HG03280 (cell line): Measurements from ENCODE around the gene MZT2A.
"Not testable (repeated sequence)": the region's sequence is repeated elsewhere in the genome, so short reads cannot be mapped to it uniquely, and the experiment has no call there.

Experiments used
- ATAC-seq: cut with Tn5 transposase; IDR thresholded peaks from one replicate; pipeline ENCODE4 v1.9.1; 2021; ENCODE audit warnings: mild to moderate bottlenecking, moderate library complexity; ENCODE audit not compliant: unreplicated experiment

MZT2A gene

GRCh38 chr2:131471624-131472023 is 20.6 kb downstream of the MZT2A start:
- not testable (repeated sequence) for ATAC-seq

GRCh38 chr2:131470944-131471343 is 21.3 kb downstream of the MZT2A start:
- ATAC-seq: not testable (repeated sequence)

- not testable (repeated sequence) for ATAC-seq
Measured at GRCh38 chr2:131467722-131468121, 24.5 kb downstream of the MZT2A start.

- ATAC-seq: not testable (repeated sequence)
Measured at GRCh38 chr2:131454914-131455313, 37.3 kb downstream of the MZT2A start.

- ATAC-seq: peak; percentile 91
Measured at GRCh38 chr2:131451265-131451949, 40.8 kb downstream of the MZT2A start.

GRCh38 chr2:131447981-131448380 is 44.2 kb downstream of the MZT2A start:
- not testable (repeated sequence) for ATAC-seq

GRCh38 chr2:131445896-131446295 is 46.3 kb downstream of the MZT2A start:
- ATAC-seq: no peak

GRCh38 chr2:131445515-131445797 is 46.7 kb downstream of the MZT2A start:
- not testable (repeated sequence) for ATAC-seq

GRCh38 chr2:131444736-131445514 is 47.3 kb downstream of the MZT2A start:
- ATAC-seq: not testable (repeated sequence)

GRCh38 chr2:131440742-131441468 is 51.3 kb downstream of the MZT2A start:
- peak; percentile 89 for ATAC-seq
